Iris pigment epithelial cell (primary cell): ENCODE measurements around the gene PNLIPRP3.
A peak's percentile ranks its signal among the peaks of the same experiment; 100 is the strongest.
"Not testable (repeated sequence)": the region's sequence is repeated elsewhere in the genome, so short reads cannot be mapped to it uniquely, and the experiment has no call there.

Experiments
- DNase-seq: peaks from one replicate; pipeline ENCODE4 v3.0.0-alpha.2; 2011; ENCODE audit warnings: low read depth

PNLIPRP3 gene

DNA sequence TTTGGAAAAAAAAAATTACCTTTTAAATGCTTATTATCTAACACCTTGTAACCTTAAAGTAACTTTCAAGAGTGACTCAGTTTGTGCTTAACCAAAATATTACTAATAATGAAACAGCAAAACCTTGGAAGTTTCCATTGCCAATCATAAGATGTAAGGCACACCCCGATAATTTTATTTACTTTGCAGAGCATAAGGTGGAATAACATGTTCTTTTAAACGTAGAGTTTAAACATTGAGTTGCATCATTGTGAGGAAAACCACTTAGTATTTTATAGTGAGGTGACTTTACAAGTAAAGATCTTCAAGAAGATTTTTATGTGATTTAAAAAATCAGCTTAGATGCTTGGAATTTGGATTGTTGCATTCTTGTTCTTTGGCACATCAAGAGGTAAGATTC is at the start of gene PNLIPRP3:
Gene PNLIPRP3 (plus strand): TSS at position 177 of the 400 bp plus-strand sequence. CDS start 166 bp downstream, at position 343.
- DNase-seq: no peak

DNA sequence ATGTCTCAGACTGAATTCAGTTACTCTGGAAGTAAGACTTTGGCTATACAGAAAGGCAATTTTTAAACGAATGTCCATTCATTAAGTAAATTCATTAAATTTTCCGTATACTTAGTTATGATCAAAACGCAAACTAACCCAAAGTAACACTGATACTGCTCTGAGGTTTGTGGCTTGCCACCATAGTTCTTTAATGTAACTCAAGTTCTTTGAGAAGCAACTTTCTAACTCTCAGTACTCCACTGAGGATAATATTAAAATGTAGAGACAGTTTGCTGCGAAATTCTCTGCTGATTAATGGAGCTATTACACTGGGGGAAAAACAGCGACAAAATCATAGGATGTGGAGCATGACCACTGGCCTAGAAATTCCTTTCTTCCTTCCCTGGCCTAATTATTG is 45.4 kb upstream of the PNLIPRP3 start:
- DNase-seq: no peak

DNA sequence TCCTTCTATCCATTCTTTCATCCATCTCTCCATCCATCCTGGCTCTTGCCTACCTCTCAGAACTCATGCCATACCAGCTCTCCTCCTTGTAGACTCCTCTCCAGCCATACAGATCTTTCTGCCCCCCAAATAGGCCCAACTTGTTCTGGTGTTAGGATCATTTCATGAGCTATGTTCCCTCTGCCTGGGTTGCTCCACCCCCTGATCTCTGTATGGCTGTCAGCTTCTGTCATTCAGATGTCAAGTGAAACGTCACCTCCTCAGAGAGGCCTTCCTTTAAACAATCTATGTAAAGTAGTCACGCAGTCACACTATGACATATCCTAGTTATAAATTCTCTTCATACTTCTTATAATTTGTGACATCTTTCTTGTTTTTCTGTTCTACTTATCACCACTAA is 42.3 kb upstream of the PNLIPRP3 start:
- DNase-seq: no peak

DNA sequence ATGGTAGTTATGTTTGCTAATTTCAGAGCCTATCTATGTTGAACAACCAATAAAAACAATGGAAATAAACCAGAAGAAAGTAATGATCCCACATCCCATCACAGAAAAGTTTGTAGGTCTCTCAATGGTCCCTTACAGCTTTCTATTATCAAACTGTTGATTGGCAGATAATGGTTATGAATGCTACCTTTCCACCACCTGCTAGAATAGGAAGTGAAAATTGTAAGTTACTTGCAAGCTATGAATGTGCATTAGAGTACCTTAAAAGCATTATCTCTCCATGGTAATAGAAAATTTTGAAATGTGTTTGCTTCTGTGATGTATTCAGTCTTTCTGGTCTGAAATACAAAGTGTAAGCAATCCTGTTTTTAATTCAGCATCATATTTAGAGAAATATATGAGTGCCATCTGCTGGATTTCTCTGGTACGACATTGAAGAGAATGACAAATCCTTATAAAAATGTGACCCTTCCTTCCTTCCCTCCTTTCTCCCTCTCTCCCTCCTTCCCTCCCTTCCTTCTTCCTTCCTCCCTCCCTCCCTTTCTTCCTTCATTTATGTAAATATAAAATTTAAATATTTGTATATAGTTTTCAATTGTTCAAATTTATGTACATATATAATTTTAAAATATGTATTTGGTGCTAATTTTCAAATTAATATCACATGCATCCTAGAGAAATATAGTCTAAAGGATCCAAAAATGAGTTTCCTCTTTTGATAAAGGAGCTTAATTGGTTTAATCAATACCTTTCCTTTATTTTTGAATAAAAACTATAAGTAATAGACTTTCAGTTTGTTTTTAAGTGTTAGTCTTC is 41.4 kb upstream of the PNLIPRP3 start:
- DNase-seq: peak; percentile 34

DNA sequence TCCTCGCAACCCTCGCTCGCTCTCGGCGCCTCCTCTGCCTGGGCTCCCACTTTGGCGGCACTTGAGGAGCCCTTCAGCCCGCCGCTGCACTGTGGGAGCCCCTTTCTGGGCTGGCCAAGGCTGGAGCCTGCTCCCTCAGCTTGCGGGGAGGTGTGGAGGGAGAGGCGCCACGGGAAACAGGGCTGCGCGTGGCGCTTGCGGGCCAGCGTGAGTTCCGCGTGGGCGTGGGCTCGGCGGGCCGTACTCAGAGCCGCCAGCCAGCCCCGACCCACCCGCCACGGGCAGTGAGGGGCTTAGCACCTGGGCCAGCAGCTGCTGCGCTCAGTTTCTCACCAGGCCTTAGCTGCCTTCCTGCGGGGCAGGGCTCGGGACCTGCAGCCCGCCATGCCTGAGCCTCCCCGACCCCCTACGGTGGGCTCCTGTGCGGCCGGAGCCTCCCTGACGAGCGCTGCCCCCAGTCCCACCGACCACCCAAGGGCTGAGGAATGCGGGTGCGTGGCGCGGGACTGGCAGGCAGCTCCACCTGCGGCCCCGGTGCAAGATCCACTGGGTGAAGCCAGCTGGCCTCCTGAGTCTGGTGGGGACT is 34.3 kb upstream of the PNLIPRP3 start:
- DNase-seq: not testable (repeated sequence)

DNA sequence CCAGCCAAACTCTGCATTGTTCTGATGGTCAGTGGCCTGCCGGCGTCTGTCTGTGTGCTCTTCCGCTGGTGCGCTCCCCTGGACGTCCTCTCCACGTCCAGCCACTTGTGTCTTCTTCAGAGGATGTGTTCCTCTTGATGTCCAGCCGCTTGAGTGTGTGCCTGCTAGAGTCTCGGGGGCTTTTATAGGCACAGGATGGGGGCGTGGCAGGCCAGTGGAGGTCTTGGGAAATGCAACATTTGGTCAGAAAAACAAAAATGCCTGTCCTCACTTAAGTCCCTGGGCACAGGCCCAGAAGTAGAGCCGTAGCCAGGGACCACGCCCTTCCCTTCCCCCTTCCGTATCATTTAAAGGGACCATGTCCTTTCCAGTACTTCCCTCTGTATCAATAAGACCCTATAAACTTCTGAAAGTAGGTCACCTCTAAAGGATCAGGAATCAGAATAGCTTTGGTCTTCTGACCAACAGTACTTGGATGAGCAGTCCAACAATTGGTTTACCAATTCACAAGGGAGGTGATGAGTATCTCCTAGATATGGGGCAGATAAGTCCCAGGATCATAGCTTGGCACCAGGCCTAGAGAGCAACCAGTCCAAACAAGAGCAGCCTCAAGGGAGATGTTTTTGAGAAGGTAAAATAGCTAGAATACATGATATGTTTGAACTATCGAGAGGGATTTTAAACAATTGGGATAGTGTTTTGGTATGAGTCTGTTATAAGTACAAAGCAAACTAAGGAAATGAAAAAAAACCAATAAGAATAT is 32.2 kb upstream of the PNLIPRP3 start:
- no peak for DNase-seq

DNA sequence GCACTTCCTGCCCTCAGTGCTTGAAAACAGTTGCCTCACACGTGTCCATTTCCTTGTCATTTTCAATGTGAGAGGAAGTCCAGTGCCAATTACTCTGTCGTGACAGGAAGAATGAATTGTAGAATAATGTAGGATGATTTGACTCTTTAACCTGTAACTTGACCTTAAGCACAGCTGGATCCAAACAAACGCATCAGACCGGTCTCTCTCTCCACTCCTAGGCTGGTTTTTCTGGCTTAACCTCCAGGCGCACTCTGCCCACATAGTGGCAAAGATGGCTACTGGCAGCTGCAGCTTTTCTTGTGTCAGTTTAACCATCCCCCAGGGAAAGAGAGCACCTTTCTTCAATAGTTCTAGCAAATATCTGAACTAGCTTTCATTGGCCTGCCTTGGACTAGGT is 29.4 kb upstream of the PNLIPRP3 start:
- no peak for DNase-seq

DNA sequence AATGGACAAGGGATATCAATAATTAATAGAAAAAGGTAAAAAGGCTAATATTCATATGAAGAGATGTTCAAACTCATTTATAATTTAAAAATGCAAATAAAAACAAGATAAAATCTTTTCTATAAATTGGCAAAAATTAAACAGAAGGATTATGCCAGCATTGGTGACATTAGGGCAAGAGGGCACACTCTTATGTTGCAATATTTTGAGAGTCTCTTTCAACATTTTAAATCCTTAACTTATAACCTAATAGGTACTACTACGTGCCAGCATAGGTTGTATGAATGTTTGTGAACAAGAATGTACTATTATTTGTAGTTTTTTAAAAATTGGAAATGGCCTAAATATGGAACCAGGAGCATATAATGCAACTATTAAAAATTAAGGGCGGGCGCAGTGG is 24.8 kb upstream of the PNLIPRP3 start:
- no peak for DNase-seq

DNA sequence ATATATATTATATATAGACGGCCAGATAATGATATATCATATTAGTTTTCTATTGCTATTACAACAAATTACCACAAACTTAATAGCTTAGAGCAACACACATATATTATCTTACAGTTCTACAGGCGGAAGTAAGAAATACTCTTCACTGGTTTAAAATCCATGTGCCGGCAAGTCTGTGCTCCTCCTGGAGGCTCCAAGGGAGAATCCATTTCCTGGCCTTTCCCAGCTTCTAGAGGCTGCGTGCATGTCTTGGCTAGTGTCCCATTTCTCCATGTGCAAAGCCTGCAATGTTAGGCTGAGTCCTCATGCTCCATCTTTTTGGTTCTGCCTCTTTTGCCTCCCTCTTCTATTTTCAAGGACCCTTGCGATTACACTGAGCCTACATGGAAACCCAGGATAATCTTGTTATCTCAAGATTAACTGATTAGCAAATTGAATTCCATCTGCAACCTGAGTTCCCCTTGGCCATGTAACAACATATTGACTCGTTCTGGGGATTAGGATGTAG is 23.9 kb upstream of the PNLIPRP3 start:
- DNase-seq: no peak

DNA sequence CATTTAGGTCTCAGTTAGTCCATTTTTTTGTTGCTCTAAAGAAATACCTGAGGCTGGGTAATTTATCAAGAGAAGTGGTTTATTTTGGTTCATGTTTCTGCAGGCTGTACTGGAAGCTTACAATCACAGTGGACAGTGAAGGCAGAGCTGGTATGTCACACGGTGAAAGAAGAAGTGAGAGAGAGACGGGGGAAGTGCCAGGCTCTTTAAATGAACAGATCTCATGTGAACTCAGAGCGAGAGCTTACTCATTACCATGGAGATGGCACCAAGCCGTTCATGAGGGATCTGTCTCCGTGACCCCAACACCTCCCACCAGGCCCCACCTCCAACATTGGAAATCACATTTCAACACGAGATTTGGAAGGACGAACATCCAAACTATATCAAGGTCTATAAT is 18.9 kb upstream of the PNLIPRP3 start:
- DNase-seq: no peak

DNA sequence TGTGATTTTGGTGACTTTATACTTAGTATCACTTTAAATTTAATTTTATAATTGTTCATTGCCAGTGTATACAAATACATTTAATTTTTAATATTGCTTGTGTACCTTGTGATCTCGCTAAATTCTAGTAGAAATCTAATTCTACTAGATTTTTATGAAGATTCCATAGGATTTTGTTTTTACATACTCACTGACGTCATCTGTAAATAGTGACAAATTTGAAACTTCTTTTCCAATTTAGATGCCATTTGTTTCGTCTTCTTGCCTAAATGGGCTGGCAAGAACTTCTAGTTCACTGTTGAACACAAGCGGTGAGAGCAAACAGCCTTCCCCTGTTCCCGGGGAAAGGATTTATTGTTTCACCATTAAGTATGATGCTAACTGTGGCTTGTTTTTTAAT is 17.3 kb upstream of the PNLIPRP3 start:
- no peak for DNase-seq

DNA sequence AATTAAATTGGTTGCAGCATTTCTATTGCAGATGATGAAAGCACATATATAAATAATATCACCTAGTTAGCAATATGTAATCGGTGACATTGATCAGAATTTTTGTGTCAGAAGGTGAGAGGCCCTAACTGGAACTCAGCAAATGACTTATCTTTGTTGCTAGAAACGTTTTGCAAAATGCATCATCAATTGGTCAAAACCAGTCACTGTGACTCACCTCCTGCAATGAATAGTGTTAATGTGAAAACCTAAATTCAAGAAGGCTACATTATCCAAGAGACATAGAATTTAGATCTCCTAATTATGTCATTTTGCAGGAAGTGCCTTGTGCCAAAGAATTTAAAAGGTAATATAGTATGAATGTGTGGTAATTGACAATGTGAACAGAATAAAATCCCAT is 9.8 kb upstream of the PNLIPRP3 start:
- no peak for DNase-seq

DNA sequence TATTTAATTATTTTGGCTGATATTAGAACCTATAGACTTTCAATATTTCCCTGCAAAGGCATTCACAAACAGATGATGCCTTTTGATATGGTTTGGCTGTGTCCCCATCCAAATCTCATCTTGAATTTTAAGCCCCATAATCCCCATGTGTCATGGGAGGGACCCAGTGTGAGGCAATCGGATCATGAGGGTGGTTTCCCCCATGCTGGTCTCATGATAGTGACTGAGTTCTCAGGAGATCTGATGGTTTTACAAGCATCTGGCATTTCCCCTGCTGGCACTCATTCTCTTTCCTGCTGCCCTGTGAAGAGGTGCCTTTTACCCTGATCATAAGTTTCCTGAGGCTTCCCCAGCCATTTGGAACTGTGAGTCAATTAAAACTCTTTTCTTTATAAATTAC is 9.3 kb upstream of the PNLIPRP3 start:
- DNase-seq: no peak

DNA sequence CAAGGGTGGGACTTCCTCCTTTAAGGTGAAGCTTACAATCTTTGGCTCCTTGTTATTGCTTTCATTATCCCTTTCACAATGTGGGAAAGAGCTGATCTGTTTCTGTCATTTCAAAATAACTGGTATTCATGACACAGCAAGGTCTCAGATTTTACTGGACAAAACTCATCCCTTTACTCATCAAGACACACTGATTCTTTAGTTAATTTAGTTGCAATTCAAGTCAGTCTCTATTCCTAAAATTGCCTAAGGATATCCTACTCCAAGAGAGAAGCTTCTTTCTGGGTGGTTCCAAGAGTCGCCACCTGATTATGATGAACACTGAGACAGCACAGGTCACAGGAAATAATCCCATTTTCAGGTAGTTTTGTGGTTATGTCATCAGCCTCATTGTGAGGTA is 5.8 kb upstream of the PNLIPRP3 start:
- no peak for DNase-seq

DNA sequence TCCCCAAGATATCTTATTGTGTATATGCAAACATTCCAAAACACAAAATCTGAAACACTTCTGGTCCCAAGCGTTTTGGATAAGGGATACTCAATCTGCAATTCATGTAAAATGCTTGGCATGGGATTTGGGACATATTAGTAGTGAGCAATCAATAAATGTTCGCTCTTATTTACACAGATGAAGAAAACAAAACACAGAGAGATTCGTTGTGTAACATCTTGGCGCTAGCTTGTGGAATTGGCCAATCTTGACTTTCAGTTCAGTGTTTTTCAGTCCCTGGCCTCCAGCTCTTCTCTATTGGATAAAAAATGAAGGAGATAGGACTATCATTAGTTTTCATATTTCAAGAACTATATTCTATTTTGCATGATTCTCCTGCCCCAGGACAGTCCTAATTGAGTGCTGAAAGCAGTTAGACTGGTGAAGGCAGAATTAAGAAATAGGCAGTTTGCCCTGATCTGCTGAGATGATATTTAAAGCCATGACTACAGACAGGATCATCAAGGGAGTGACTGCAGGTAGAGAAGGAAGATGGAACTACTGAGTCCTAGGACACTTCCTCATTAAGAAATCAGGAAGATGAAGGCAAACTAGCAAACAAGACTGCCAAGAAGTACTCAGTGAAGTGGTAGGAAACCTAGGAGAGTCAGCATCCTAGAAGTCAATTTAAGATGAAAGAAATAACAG is 1.8 kb downstream of the PNLIPRP3 start:
- no peak for DNase-seq

DNA sequence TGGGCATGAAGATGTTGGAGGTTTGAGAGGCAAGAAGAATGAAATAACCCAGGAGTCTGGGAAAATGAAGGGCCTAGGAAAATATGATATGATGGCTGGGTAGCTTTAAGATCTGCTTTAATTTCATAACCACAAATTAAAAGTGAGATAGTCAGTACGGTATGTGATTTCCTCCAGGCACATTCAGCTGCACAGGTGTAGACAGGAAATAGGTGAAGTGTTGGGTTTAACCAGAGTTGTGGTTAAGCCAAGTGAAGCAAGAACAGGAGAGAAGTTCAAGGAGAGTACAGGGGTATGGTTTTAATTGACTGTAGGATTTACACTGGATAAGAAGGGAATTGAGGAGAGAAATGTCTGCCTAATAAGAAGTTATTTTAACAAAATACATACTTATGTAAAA is 2.6 kb downstream of the PNLIPRP3 start:
- no peak for DNase-seq

DNA sequence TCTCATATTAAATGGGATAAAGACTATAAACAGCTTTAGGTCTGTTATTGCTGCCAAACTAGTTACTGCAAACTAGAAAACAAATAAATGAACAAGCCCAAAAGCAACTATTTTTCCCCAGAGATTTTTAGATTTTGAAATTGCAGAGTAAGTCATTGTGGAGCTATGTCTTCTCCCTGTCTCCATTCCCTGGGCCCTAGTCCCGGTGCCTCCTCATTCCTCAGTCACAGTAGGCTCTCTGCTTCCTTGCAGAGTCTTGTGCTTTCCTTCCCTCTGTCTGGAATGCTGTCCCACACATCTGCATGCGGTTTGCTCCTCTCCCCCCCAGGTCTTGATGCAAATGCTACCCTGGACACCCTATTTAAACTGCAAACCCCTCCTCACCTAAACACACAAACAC is 4.0 kb downstream of the PNLIPRP3 start:
- no peak for DNase-seq

DNA sequence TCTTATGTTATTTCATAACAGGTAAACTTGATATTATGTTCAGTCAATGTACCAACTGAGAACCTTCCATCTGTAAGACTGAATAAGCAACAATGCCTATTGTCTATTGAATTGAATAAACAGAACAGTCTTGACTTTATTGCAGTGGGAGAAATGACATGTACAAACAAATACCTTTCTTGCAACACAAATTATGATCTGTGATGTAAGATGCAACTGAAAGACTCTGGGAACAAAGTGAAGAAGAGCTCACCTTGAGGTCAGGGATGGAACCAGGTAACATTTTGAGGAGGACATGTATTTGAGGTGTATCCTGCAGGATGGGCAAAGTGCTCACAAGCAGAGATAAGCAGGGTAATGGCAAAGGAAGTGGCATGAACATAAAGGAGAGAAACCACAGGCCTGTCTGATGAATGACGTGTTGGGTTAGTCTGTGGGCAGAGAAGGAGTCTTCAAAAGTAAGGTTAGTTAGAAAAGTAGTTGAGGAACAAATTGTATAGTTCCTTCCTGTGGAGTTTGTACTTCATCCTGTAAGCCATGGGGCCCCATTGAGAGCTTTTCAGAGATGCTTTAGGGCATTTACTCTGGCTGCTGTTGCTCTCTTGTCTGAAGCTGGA is 9.5 kb downstream of the PNLIPRP3 start:
- no peak for DNase-seq

DNA sequence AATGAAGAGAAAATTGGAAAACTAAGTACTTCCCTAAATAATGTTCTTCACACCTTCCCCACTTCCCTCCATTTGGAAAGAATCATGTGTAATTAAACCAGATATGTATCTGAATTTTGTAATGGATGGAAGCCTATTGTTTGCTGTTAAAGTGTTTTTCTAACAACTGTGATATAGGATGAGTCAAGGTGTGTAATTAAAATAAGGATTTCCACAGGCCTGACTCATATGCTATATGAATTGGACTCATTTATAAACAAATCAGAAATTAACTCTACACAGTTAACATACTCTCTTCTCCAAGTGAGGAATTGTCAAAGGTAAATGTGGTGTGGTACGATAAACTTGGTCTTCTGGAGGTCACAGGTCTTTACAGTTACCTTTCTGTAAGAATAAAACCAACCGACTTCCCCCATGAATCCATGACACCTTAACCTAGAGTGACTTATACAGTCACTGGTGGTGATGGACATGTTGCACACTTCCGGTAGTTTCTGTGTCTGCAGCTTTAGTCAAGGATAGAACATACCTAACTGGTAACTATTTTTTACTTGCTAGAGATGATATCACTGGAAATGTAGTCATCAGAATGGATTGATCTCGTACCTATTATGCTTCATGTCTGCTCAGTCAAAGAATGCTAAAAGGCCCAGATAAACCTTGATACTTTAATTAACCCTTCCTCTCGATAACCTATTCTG is 12.8 kb downstream of the PNLIPRP3 start:
- DNase-seq: no peak

DNA sequence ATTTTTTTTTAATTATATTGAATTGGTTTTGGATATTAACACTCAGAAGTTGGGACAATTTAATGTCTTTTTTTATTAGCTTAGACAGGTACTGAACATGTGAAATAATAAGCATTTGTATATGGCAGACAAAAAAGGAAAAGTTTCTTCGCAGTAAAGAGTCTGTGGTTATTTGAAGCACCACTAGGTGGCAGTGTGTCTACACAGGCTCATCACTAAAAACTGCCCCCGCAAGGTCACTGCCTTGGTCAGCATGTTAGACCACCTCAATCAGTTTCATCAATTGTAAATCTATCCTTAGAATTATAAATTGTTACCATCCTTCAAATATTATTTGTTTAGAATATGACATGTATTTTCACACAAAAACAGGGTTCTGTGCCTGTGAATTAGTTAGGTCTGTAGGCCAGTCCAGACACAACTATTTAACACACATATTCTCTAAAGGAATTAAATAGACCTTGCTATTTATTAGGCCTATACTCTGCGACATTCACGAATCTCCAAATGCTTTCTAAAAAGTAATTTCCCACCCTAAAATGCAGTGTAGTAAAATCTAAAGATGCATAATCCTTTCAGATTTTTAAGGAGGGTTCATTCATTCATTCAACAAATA is 17.0 kb downstream of the PNLIPRP3 start:
- DNase-seq: peak; percentile 36

DNA sequence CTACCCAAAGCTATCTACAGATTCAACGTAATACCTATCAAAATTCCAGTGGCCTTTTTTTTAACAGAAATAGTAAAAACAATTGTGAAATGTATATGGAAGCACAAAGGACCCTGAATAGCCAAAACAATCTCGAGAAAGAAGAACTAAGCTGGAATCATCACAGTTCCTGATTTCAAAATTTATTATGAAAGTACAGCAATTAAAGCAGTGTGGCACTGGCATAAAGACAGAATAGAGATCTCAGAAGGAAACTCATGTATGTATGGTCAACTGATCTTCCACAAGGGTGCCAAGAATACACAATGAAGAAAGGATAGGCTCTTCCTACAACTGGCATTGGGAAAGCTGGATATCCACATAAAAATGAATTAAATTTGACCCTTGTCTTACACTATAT is 23.2 kb downstream of the PNLIPRP3 start:
- DNase-seq: no peak
